Coronary artery (tissue), 2 donors: ENCODE data around the gene NCKAP5.

Experiments used
- DNase-seq: peaks from one replicate; pipeline ENCODE4 v3.0.0-alpha.2; 2017; ENCODE audit warnings: low spot score
- H3K27ac ChIP-seq, 2 donors: fragments of 200-600 bp; sonication (generic); one replicate each; pipeline ENCODE4 v1.5.1; 2016 to 2019
- H3K4me3 ChIP-seq: fragments of 200-600 bp; sonication (generic); 2 replicates; pipeline ENCODE4 v1.5.1; 2016; ENCODE audit warnings: mild to moderate bottlenecking, moderate library complexity
- CTCF ChIP-seq: fragments of 200-600 bp; sonication (generic); IDR thresholded peaks from one replicate; pipeline ENCODE4 v1.5.1; 2019; ENCODE audit warnings: antibody characterized with exemption

NCKAP5 gene

GRCh38 chr2:133061874-133062593 is 506.2 kb downstream of the NCKAP5 start:
- no peak for DNase-seq
- TF ChIP-seq CTCF = no peak
- Histone ChIP-seq H3K4me3 (no peak overlapping the region), H3K27ac (no peak overlapping the region)

- no peak for TF ChIP-seq CTCF
- Histone ChIP-seq H3K27ac (no peak overlapping the region), H3K4me3 (no peak overlapping the region)
- no peak for DNase-seq
These were observed 514.0 kb downstream of the NCKAP5 start for GRCh38 chr2:133054297-133054696.

GRCh38 chr2:133053541-133053940 is 514.7 kb downstream of the NCKAP5 start:
- no peak for DNase-seq
- Histone ChIP-seq H3K27ac (no peak overlapping the region), H3K4me3 (no peak overlapping the region)
- no peak for TF ChIP-seq CTCF

- Histone ChIP-seq H3K4me3 (no peak overlapping the region), H3K27ac (no peak overlapping the region)
- no peak for TF ChIP-seq CTCF
- no peak for DNase-seq
These were observed 522.5 kb downstream of the NCKAP5 start for GRCh38 chr2:133045787-133046186.

GRCh38 chr2:133044556-133044955 is 523.7 kb downstream of the NCKAP5 start:
- Histone ChIP-seq H3K27ac (no peak overlapping the region), H3K4me3 (no peak overlapping the region)
- no peak for DNase-seq
- TF ChIP-seq CTCF = no peak

- Histone ChIP-seq H3K4me3 (no peak overlapping the region), H3K27ac (no peak overlapping the region)
- DNase-seq = no peak
- no peak for TF ChIP-seq CTCF
These were observed 528.1 kb downstream of the NCKAP5 start for GRCh38 chr2:133040170-133040569.

GRCh38 chr2:133039531-133039930 is 528.7 kb downstream of the NCKAP5 start:
- Histone ChIP-seq H3K4me3 (no peak overlapping the region), H3K27ac (no peak overlapping the region)
- no peak for TF ChIP-seq CTCF
- DNase-seq = no peak
